Smooth muscle cell (in vitro differentiated cells): ENCODE measurements around the gene SRPK3. TPM values are rescaled to one million over a fixed set of nuclear protein-coding genes. Genes with fewer than 3 reads are reported as not detected.

Source experiments
- DNase-seq: peaks from one replicate; lab custom pipeline; 2025; ENCODE audit not compliant: unreplicated experiment; lab: John Stamatoyannopoulos, UW
- H2AFZ ChIP-seq: fragments of 200-600 bp; sonication (generic); 2 replicates; pipeline ENCODE4 v1.6.0; 2016; ENCODE audit warnings: antibody characterized with exemption, low read depth, mild to moderate bottlenecking
- H3F3A ChIP-seq: fragments of 200-600 bp; sonication (generic); 2 replicates; pipeline ENCODE4 v1.6.0; 2017; ENCODE audit warnings: antibody characterized with exemption, low read depth
- H3K27ac ChIP-seq: fragments of 200-600 bp; sonication (generic); 2 replicates; pipeline ENCODE4 v1.5.1; 2016; ENCODE audit warnings: low read depth, mild to moderate bottlenecking
- H3K27me3 ChIP-seq: fragments of 200-600 bp; sonication (generic); 2 replicates; pipeline ENCODE4 v1.6.1; 2016; ENCODE audit warnings: low read depth, mild to moderate bottlenecking
- H3K36me3 ChIP-seq: fragments of 200-600 bp; sonication (generic); 2 replicates; pipeline ENCODE4 v1.5.1; 2016; ENCODE audit warnings: low read depth
- H3K4me1 ChIP-seq: fragments of 200-600 bp; sonication (generic); 2 replicates; pipeline ENCODE4 v1.5.1; 2016; ENCODE audit warnings: low read depth
- H3K4me2 ChIP-seq: fragments of 200-600 bp; sonication (generic); 2 replicates; pipeline ENCODE4 v1.6.0; 2016; ENCODE audit warnings: mild to moderate bottlenecking
- H3K4me3 ChIP-seq: fragments of 200-600 bp; sonication (generic); 2 replicates; pipeline ENCODE4 v1.5.1; 2016; ENCODE audit warnings: mild to moderate bottlenecking
- H3K79me2 ChIP-seq: fragments of 200-600 bp; sonication (generic); 2 replicates; pipeline ENCODE4 v1.6.0; 2016; ENCODE audit warnings: low read depth, mild to moderate bottlenecking
- H3K9ac ChIP-seq: fragments of 200-600 bp; sonication (generic); 2 replicates; pipeline ENCODE4 v1.6.0; 2016; ENCODE audit warnings: low read depth
- H3K9me3 ChIP-seq: fragments of 200-600 bp; sonication (generic); replicated peaks from 2 replicates; pipeline ENCODE4 v1.5.1; 2016; ENCODE audit warnings: low read depth
- H4K20me1 ChIP-seq: fragments of 200-600 bp; sonication (generic); 2 replicates; pipeline ENCODE4 v1.6.0; 2016; ENCODE audit warnings: low read depth
- WGBS: methylation state at CpG from one replicate; pipeline ENCODE4 v1.1.7; 2016; ENCODE audit warnings: low lambda C conversion rate; 5-methylcytosine and 5-hydroxymethylcytosine counted together
- polyA plus RNA-seq: library from polyadenylated mRNA; unstranded; fragments of >200 nt; fragmentation: Nextera tagmentation; extraction: Ambion mirVana; gene quantifications from 2 replicates; pipeline ENCODE4 v1.2.1, GENCODE V29; 2016
- total RNA-seq: library from RNA; depleted of rRNA; stranded (reverse); fragments of >200 nt; gene quantifications from 2 replicates; pipeline ENCODE4 v1.2.3, GENCODE V29; 2014
- TF ChIP-seq, protein P1 (sequence below): fragments of 200-600 bp; sonication (generic); IDR thresholded peaks from 2 replicates; pipeline ENCODE4 v1.5.1; 2017; ENCODE audit warnings: borderline replicate concordance, mild to moderate bottlenecking, antibody characterized with exemption; ENCODE audit not compliant: insufficient read depth, poor library complexity, severe bottlenecking

SRPK3 gene
- total and polyA plus RNA-seq, 2 experiments from 2014 or later, result 0.05 TPM; not detected in 1

- Histone ChIP-seq H3K4me3 (no peak overlapping the region), H3K27ac (no peak overlapping the region), H3K79me2 (no peaks in the 10 kb centered on the region), H3K4me1 (no peaks in the 10 kb centered on the region), H3K36me3 (no peaks in the 10 kb centered on the region), H3K9me3 (no peaks in the 10 kb centered on the region), H3K4me2 (no peak overlapping the region), H4K20me1 (no peaks in the 10 kb centered on the region), H2AFZ (no peak overlapping the region), H3K9ac (no peak overlapping the region), H3F3A (no peaks in the 10 kb centered on the region), H3K27me3 (no peaks in the 10 kb centered on the region)
- 96% methylated on average over 15 of the region's 16 CpGs for WGBS
- no peak for DNase-seq
- TF ChIP-seq, protein P1, sequence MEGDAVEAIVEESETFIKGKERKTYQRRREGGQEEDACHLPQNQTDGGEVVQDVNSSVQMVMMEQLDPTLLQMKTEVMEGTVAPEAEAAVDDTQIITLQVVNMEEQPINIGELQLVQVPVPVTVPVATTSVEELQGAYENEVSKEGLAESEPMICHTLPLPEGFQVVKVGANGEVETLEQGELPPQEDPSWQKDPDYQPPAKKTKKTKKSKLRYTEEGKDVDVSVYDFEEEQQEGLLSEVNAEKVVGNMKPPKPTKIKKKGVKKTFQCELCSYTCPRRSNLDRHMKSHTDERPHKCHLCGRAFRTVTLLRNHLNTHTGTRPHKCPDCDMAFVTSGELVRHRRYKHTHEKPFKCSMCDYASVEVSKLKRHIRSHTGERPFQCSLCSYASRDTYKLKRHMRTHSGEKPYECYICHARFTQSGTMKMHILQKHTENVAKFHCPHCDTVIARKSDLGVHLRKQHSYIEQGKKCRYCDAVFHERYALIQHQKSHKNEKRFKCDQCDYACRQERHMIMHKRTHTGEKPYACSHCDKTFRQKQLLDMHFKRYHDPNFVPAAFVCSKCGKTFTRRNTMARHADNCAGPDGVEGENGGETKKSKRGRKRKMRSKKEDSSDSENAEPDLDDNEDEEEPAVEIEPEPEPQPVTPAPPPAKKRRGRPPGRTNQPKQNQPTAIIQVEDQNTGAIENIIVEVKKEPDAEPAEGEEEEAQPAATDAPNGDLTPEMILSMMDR, result no peak
These were observed 2.1 kb upstream of the SRPK3 start for GRCh38 chrX:153778684-153779101.

DNA sequence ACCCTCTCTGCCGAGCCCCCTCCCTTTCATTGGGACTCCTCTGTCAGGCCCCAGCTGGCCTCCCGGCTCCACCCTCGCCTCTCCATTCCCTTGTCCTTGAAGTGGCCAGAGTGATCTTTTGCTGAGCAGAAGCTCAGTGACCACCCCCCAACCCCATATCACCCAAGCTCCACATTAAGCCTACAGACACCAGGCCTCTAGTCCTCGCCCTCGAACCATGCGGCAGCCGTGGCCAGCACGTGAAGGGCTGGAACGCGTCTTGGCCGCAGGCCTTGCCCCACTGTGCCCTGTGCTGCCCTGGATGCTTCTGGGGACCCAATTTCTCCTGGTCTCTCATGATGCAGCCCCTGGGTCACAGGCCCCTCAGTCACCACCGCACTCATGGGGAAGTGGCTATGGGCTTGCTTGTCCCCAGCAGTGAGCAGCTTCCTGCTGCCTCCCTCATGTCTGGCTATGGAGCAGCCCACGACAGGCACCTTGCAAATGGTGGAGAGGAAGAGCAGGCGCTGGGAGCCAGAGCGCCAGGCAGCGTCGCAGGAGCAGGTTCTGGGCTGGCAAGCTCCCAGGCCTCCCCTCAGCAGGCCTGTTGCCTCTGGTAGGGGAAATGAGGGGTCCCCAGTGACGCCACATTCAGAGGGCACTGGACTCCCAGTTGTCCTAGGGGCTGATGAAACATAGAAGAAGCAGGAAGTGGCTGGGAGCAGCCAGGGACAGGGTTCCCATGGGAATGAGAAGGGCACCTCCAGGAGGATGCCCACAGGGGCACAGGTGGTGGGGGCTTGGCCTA lies 757 bp upstream of the SRPK3 start:
- Histone ChIP-seq H3K79me2 (no peaks in the 10 kb centered on the region), H3K9ac (no peak overlapping the region), H3K27me3 (no peaks in the 10 kb centered on the region), H3K4me2 (no peak overlapping the region), H3K27ac (no peak overlapping the region), H3K36me3 (no peaks in the 10 kb centered on the region), H3K4me3 (no peak overlapping the region), H2AFZ (no peak overlapping the region), H4K20me1 (no peaks in the 10 kb centered on the region), H3K4me1 (no peaks in the 10 kb centered on the region), H3F3A (no peaks in the 10 kb centered on the region), H3K9me3 (no peaks in the 10 kb centered on the region)
- TF ChIP-seq, protein P1, result no peak
- WGBS, result 92% methylated on average over 18 of the region's 18 CpGs
- DNase-seq, result no peak

- Histone ChIP-seq H3K4me2 (no peak overlapping the region), H3K9ac (no peak overlapping the region)
- WGBS, result 88% methylated on average over 23 of the region's 24 CpGs
These were observed 697 bp downstream of the SRPK3 start for GRCh38 chrX:153781428-153782047.

More at GRCh38 chrX:153781428-153782047, 697 bp downstream of the SRPK3 start:
- H3K9me3 ChIP-seq, result no peaks in the 10 kb centered on the region
- no peak overlapping the region for H2AFZ ChIP-seq
- DNase-seq, result no peak
- no peaks in the 10 kb centered on the region for H3K27me3 ChIP-seq
- no peaks in the 10 kb centered on the region for H3K36me3 ChIP-seq
- no peaks in the 10 kb centered on the region for H3F3A ChIP-seq
- no peaks in the 10 kb centered on the region for H3K79me2 ChIP-seq
- no peak overlapping the region for H3K4me3 ChIP-seq
- no peaks in the 10 kb centered on the region for H4K20me1 ChIP-seq
- TF ChIP-seq, protein P1, result no peak
- no peaks in the 10 kb centered on the region for H3K4me1 ChIP-seq
- no peak overlapping the region for H3K27ac ChIP-seq
